ENCODE measurements around the gene HEXD. TPM values are rescaled to one million over a fixed set of nuclear protein-coding genes. Genes with fewer than 3 reads are reported as not detected.

HEXD gene
- total RNA-seq, 1 donor: 9.4 TPM

GRCh38 chr17:82463925-82464566 is 45.9 kb downstream of the HEXD start:
- DNase-seq (ENCODE audit: low read depth): no peak
- H3K4me3 ChIP-seq (ENCODE audit: low read depth, low read length): no peak overlapping the region
- TF ChIP-seq, protein P1, sequence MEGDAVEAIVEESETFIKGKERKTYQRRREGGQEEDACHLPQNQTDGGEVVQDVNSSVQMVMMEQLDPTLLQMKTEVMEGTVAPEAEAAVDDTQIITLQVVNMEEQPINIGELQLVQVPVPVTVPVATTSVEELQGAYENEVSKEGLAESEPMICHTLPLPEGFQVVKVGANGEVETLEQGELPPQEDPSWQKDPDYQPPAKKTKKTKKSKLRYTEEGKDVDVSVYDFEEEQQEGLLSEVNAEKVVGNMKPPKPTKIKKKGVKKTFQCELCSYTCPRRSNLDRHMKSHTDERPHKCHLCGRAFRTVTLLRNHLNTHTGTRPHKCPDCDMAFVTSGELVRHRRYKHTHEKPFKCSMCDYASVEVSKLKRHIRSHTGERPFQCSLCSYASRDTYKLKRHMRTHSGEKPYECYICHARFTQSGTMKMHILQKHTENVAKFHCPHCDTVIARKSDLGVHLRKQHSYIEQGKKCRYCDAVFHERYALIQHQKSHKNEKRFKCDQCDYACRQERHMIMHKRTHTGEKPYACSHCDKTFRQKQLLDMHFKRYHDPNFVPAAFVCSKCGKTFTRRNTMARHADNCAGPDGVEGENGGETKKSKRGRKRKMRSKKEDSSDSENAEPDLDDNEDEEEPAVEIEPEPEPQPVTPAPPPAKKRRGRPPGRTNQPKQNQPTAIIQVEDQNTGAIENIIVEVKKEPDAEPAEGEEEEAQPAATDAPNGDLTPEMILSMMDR (IDR thresholded peaks at IDR 0.05; ENCODE audit: insufficient read depth, low read length): no peak

DNA sequence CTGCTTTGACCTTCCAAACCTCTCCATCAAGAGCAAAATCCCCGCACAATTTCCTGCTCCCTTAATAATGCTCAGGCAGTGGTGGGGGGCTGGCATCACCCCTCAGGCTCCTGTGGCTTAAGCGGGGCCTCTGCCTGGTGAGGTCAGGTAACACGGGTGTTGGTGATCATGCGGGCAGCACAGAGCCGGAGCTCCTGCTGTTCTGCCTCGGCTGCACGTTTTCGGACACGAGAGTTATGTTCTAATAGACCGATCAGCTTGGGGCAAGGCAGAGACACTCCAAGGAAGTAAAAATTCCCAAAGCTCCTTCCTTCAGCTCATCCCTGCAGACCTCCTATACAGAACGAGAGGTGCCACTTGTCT is 46.4 kb downstream of the HEXD start:
- DNase-seq (ENCODE audit: low read depth): no peak
- TF ChIP-seq, protein P1 (IDR thresholded peaks at IDR 0.05; ENCODE audit: insufficient read depth, low read length): no peak
- no peak overlapping the region for H3K4me3 ChIP-seq (ENCODE audit: low read depth, low read length)

- DNase-seq (ENCODE audit: low read depth): no peak
- TF ChIP-seq, protein P1 (IDR thresholded peaks at IDR 0.05; ENCODE audit: insufficient read depth, low read length): no peak
- H3K4me3 ChIP-seq (ENCODE audit: low read depth, low read length): no peak overlapping the region
These were observed 47.0 kb downstream of the HEXD start for GRCh38 chr17:82465023-82465603.

DNA sequence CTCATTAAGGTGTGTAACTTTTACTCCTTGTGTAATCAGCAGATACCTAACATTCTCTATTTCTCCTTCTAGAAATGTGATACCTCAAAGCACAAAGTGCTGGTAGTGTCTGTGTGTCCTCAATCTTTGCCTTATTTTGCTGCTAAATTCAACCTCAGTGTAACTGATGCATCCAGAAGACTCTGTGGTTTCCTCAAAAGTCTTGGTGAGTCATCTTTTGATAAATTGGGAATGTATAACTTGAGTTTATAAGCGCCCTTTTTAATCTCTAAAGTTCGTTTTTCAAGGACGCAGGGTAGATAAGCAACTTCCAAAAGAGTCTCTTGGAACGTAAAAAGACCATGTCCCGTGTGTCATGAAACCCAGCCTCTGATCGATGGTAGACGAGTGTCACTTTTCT is 50.5 kb downstream of the HEXD start:
- TF ChIP-seq, protein P1 (IDR thresholded peaks at IDR 0.05; ENCODE audit: insufficient read depth, low read length): no peak
- no peak overlapping the region for H3K4me3 ChIP-seq (ENCODE audit: low read depth, low read length)
- DNase-seq (ENCODE audit: low read depth): no peak

DNA sequence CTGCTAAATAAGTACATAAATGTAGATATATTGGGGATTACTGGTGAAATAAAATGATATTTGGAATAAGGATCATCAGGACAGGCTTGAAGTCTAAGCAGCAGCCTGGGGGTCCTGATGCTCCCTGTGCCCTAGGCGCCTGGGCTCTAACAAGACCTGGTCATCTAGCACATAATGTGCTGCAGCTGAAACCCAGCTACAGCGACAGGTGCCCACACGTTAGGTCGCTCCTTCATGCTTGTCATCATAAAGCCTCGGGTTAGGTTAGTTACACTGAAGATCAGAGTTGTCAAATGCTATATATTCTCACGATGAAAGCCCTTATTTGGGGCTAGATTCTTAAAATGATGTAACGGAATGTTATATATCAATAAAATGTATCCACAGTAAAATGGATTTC is 51.9 kb downstream of the HEXD start:
- H3K4me3 ChIP-seq (ENCODE audit: low read depth, low read length): no peak overlapping the region
- DNase-seq (ENCODE audit: low read depth): no peak
- TF ChIP-seq, protein P1 (IDR thresholded peaks at IDR 0.05; ENCODE audit: insufficient read depth, low read length): no peak

- DNase-seq (ENCODE audit: low read depth): no peak
- no peak overlapping the region for H3K4me3 ChIP-seq (ENCODE audit: low read depth, low read length)
- TF ChIP-seq, protein P1 (IDR thresholded peaks at IDR 0.05; ENCODE audit: insufficient read depth, low read length): no peak
These were observed 56.3 kb downstream of the HEXD start for GRCh38 chr17:82474223-82475010.
